GM10266 (cell line): ENCODE data around the gene CASS4.
"Not testable (repeated sequence)": the region's sequence is repeated elsewhere in the genome, so short reads cannot be mapped to it uniquely, and the experiment has no call there.

Source experiments
- DNase-seq: peaks from one replicate; pipeline ENCODE4 v3.0.0; 2012; ENCODE audit errors: extremely low spot score
- CTCF ChIP-seq: IDR thresholded peaks from 2 replicates; pipeline ENCODE4 v1.5.1; 2012; ENCODE audit warnings: mild to moderate bottlenecking, low read depth; ENCODE audit not compliant: control insufficient read depth, insufficient read depth; ENCODE audit errors: missing control alignments

Gene CASS4

GRCh38 chr20:56392881-56393482 lies 19.1 kb upstream of the CASS4 start:
- DNase-seq: peak; percentile 23

GRCh38 chr20:56393653-56394052 lies 18.4 kb upstream of the CASS4 start:
- TF ChIP-seq CTCF: no peak
- no peak for DNase-seq

More at GRCh38 chr20:56392881-56393482, 19.1 kb upstream of the CASS4 start:
- no peak for TF ChIP-seq CTCF

- DNase-seq: no peak
Observed at GRCh38 chr20:56395166-56395565, 16.9 kb upstream of the CASS4 start.

GRCh38 chr20:56400001-56400640 lies 11.9 kb upstream of the CASS4 start:
- peak; percentile 49 for DNase-seq
- TF ChIP-seq CTCF: peak; percentile 80

More at GRCh38 chr20:56395166-56395565, 16.9 kb upstream of the CASS4 start:
- TF ChIP-seq CTCF: no peak

GRCh38 chr20:56403465-56403864 lies 8.6 kb upstream of the CASS4 start:
- no peak for DNase-seq
- no peak for TF ChIP-seq CTCF

- DNase-seq: not testable (repeated sequence)
Observed at GRCh38 chr20:56405356-56405755, 6.7 kb upstream of the CASS4 start.

- DNase-seq: no peak
- TF ChIP-seq CTCF: no peak
Observed at GRCh38 chr20:56406910-56407309, 5.2 kb upstream of the CASS4 start.
